ENCODE results near the gene SMYD3. TPM values are rescaled to one million over a fixed set of nuclear protein-coding genes. Genes with fewer than 3 reads are reported as not detected.

The SMYD3 gene
- total RNA-seq, 1 experiment from 2014 or later: 35.1 TPM

- no peaks in the 10 kb centered on the region for H3K27me3 Mint-ChIP-seq (ENCODE audit: unreplicated experiment)
- no peak for DNase-seq
- H3K36me3 Mint-ChIP-seq (ENCODE audit: insufficient read depth, unreplicated experiment): no peaks in the 10 kb centered on the region
- no peak overlapping the region for H3K4me3 Mint-ChIP-seq (ENCODE audit: low read depth, unreplicated experiment)
- no peak overlapping the region for H3K27ac Mint-ChIP-seq (ENCODE audit: unreplicated experiment)
- no TSS peak for BruUV-seq (replicated peaks)
- no peak for TF ChIP-seq CTCF (IDR thresholded peaks at IDR 0.05; ENCODE audit: unreplicated experiment)
- no peaks in the 10 kb centered on the region for H3K4me1 Mint-ChIP-seq (ENCODE audit: low read depth, unreplicated experiment)
- CTCF ChIA-PET: no interaction called here
- H3K9me3 Mint-ChIP-seq (ENCODE audit: low read depth, unreplicated experiment): no peaks in the 10 kb centered on the region
- intact Hi-C loops (cut with micrococcal nuclease; ENCODE audit: unreplicated experiment): no loop called here
These were observed 635.9 kb downstream of the SMYD3 start for GRCh38 chr1:245871191-245871590.

- intact Hi-C loops (cut with micrococcal nuclease; ENCODE audit: unreplicated experiment): no loop called here
- no TSS peak for BruUV-seq (replicated peaks)
These were observed 636.4 kb downstream of the SMYD3 start for GRCh38 chr1:245870698-245871097.

GRCh38 chr1:245869847-245870246, 637.2 kb downstream of the SMYD3 start:
- H3K27ac Mint-ChIP-seq (ENCODE audit: unreplicated experiment): no peak overlapping the region
- no peaks in the 10 kb centered on the region for H3K36me3 Mint-ChIP-seq (ENCODE audit: insufficient read depth, unreplicated experiment)
- H3K27me3 Mint-ChIP-seq (ENCODE audit: unreplicated experiment): no peaks in the 10 kb centered on the region
- no peak overlapping the region for H3K4me3 Mint-ChIP-seq (ENCODE audit: low read depth, unreplicated experiment)
- H3K4me1 Mint-ChIP-seq (ENCODE audit: low read depth, unreplicated experiment): no peaks in the 10 kb centered on the region
- H3K9me3 Mint-ChIP-seq (ENCODE audit: low read depth, unreplicated experiment): no peaks in the 10 kb centered on the region
- TF ChIP-seq CTCF (IDR thresholded peaks at IDR 0.05; ENCODE audit: unreplicated experiment): no peak
- intact Hi-C loops (cut with micrococcal nuclease; ENCODE audit: unreplicated experiment): no loop called here
- CTCF ChIA-PET: no interaction called here
- DNase-seq: no peak
- BruUV-seq (replicated peaks): no TSS peak

More at GRCh38 chr1:245870698-245871097, 636.4 kb downstream of the SMYD3 start:
- Mint-ChIP-seq H3K9me3 (ENCODE audit: low read depth, unreplicated experiment) (no peaks in the 10 kb centered on the region), H3K27ac (ENCODE audit: unreplicated experiment) (no peak overlapping the region), H3K36me3 (ENCODE audit: insufficient read depth, unreplicated experiment) (no peaks in the 10 kb centered on the region), H3K4me1 (ENCODE audit: low read depth, unreplicated experiment) (no peaks in the 10 kb centered on the region), H3K27me3 (ENCODE audit: unreplicated experiment) (no peaks in the 10 kb centered on the region), H3K4me3 (ENCODE audit: low read depth, unreplicated experiment) (no peak overlapping the region)
- DNase-seq: no peak
- CTCF ChIA-PET: no interaction called here
- TF ChIP-seq CTCF (IDR thresholded peaks at IDR 0.05; ENCODE audit: unreplicated experiment): no peak

- H3K36me3 Mint-ChIP-seq (ENCODE audit: insufficient read depth, unreplicated experiment): no peaks in the 10 kb centered on the region
- CTCF ChIA-PET: no interaction called here
- H3K27me3 Mint-ChIP-seq (ENCODE audit: unreplicated experiment): no peaks in the 10 kb centered on the region
- no peak overlapping the region for H3K4me3 Mint-ChIP-seq (ENCODE audit: low read depth, unreplicated experiment)
- no peak overlapping the region for H3K27ac Mint-ChIP-seq (ENCODE audit: unreplicated experiment)
- no peak for DNase-seq
- TF ChIP-seq CTCF (IDR thresholded peaks at IDR 0.05; ENCODE audit: unreplicated experiment): no peak
- peaks cover 10% of the 10 kb centered on the region for H3K4me1 Mint-ChIP-seq (ENCODE audit: low read depth, unreplicated experiment)
- intact Hi-C loops (cut with micrococcal nuclease; ENCODE audit: unreplicated experiment): no loop called here
- no peaks in the 10 kb centered on the region for H3K9me3 Mint-ChIP-seq (ENCODE audit: low read depth, unreplicated experiment)
- BruUV-seq (replicated peaks): no TSS peak
These were observed 639.3 kb downstream of the SMYD3 start for GRCh38 chr1:245867738-245868137.
